ENCODE measurements around the gene MYH6.

MYH6 gene

GRCh38 chr14:23377573-23378563, 30.2 kb downstream of the MYH6 start:
- DNase-seq (ENCODE audit: low read depth in 2 of 2) = no peak

DNA sequence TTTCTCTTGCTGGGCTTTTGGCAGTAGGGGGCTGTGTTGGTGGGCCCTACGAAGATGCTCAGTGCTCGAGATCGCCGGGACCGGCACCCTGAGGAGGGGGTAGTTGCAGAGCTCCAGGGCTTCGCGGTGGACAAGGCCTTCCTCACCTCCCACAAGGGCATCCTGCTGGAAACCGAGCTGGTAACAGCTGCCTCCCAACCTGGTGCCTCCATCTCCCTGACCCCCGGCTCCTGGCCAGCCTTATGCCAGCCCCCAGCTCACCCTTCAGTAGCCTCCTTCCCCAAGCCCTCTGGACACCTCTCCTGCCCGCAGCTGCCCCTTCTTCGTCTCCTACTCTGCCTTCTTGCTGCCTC, 30.9 kb downstream of the MYH6 start:
- DNase-seq (ENCODE audit: low read depth in 2 of 2) = no peak

DNA sequence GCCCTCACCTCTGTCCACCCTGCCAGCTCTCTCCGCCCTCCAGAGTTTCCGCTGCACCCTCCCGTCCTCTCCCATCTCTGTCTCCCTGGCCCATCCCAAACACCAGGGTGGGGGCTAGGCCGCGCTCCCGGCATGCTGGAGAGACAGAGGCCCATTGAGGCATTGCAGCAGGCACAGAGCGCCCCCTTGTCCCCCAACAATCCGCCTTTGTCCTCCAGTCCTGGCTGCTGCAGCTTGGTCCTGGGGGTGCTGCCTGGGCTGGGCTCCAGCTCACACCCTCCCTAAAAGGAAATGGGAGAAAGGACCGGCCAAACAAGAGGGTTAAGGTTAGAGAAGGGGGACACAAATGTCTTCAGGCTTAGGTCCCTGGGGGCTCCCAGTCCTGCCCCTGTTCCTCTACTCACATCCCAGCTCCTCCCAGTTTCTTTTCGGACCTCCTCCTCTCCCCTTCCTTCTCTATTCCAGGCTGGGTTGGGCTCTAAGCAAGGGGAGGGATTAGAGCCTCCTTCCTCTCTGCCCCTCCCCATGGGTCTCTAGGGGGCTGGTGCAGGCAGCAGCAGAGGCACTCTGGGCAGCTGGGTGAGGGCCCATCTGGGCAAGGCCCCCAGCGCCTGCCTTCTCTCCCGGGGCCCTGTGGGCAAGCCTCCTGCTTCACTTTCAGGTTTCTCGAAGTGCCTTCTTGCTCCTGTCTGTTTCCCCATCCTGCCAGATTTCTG, 31.4 kb downstream of the MYH6 start, which contains the start of gene CMTM5:
CMTM5 (plus strand) TSS at position 565 of the 716 bp plus-strand sequence. CDS start 206 bp downstream, outside the sequence.
- DNase-seq (ENCODE audit: low read depth in 2 of 2) = no peak

DNA sequence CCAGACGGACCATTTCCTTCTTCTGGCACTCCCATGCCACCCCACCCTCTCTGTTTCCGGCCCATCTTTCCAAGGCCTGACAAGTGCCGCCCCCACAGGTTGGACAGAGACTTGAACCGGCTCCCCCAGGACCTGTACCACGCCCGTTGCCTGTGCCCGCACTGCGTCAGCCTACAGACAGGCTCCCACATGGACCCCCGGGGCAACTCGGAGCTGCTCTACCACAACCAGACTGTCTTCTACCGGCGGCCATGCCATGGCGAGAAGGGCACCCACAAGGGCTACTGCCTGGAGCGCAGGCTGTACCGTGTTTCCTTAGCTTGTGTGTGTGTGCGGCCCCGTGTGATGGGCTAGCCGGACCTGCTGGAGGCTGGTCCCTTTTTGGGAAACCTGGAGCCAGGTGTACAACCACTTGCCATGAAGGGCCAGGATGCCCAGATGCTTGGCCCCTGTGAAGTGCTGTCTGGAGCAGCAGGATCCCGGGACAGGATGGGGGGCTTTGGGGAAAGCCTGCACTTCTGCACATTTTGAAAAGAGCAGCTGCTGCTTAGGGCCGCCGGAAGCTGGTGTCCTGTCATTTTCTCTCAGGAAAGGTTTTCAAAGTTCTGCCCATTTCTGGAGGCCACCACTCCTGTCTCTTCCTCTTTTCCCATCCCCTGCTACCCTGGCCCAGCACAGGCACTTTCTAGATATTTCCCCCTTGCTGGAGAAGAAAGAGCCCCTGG, 32.4 kb downstream of the MYH6 start:
- DNase-seq (ENCODE audit: low read depth in 2 of 2) = no peak

GRCh38 chr14:23373041-23373440, 35.0 kb downstream of the MYH6 start:
- DNase-seq (ENCODE audit: low read depth in 2 of 2) = no peak

DNA sequence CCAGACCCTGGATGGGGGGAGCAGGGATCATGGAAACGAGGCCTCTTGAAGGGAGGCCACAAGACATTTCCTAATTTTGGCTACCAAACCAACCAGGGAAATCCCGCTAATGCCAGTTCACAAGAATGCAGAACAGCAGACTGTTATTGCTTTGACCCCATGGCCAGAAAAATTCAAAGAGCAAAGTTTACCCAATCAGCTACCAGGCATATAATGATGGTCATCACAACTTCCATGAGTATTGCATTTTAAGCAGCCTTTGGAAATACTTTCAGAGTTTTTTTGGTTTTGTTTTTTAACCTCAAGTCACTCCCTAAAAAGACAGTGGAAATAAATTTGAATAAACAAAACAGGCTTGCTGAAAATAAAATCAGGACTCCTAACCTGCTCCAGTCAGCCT, 35.6 kb downstream of the MYH6 start, which contains the start of gene IL25:
IL25 (plus strand) TSS at position 301 of the 400 bp plus-strand sequence.
- no peak for DNase-seq (ENCODE audit: low read depth in 2 of 2)

DNA sequence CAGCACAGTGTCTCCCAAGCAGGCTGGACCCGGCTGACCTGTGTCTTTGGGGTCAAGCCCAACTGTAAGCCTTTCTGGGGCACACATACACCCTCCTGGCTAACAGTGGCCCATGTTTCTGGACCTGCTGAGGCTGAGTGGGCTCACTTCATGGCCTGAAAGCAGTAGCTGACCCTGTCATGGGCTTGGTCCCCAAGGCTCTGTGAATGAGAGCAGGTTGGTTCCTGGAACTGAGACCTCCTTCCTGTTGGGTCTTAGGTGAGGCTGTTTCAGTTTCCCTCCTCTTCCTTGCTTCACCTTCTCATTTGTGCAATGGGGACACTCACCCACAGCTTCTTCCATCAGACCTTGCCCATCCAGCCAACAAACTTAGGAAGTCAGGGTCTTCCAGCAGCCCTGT, 36.2 kb downstream of the MYH6 start:
- DNase-seq (ENCODE audit: low read depth in 2 of 2) = no peak

GRCh38 chr14:23370221-23370620, 37.9 kb downstream of the MYH6 start:
- DNase-seq (ENCODE audit: low read depth in 2 of 2) = no peak

DNA sequence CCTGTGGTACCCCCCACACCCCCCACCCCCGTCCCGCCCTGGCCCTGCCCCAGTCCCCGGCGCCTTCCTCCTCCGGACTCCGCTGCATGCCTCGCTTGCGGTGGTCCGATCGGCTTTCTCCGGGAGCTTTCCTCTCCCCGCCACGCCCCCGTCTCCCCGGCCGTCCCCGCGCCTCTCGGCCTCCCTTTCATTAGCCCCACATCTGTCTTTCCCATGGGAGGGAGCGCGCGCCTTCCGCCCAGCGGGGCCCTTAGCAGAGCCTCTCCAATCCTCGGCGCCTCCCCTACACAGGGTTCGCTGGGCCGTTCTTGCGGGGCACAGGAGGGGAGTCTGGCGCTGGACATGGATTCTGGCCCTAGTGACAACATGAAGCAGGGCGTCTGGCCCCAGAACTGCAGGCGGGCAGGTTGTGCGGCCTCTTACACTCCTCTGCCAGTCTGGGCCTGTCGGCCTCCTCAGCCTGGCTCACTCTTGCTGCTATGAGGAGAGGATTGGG, 41.6 kb downstream of the MYH6 start:
- DNase-seq (ENCODE audit: low read depth in 2 of 2) = no peak

DNA sequence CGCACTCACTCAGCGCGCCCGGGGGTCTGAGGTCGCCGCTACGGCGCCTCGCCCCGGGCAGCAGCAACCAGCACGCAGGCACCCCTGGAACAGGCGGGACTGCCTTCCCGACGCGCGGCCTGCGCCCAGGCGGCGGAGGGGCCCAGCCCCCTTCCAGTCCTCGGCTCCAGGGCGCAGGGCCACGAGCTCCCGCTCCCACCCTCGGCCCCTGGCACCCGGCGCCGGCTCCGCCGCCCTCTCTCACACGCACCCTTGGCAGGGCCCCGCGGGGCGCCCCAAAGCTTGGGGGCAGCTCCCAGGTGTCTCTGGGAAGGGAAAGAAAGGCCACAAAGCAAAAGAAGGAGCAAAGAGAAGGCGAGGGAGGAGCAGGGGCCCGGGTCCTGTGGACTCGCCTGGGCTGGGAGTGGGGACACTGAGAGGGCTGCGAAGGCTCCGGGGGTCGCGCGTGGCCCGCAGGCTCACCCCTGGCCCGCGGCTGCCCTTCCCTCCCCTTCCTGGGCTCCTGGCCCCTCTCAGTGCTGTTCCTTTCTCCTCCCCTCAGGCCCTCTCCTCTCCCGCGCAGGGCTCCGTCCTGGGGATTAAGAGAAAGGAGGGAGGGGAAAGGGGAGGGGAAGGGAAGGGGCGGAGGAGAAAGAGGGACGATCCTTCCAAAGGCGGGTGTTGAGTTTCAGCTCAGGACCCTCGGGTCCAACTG, 42.2 kb downstream of the MYH6 start:
- no peak for DNase-seq (ENCODE audit: low read depth in 2 of 2)

- no peak for DNase-seq (ENCODE audit: low read depth in 2 of 2)
These were observed 42.9 kb downstream of the MYH6 start, which contains the start of gene EFS for GRCh38 chr14:23365036-23365731. TSS of gene EFS (minus strand) at chr14:23365172. CDS start at chr14:23365025, 147 bp downstream.

- DNase-seq (ENCODE audit: low read depth in 2 of 2) = no peak
These were observed 43.7 kb downstream of the MYH6 start for GRCh38 chr14:23364164-23365035.

- no peak for DNase-seq (ENCODE audit: low read depth in 2 of 2)
These were observed 45.9 kb downstream of the MYH6 start for GRCh38 chr14:23362200-23362599.

DNA sequence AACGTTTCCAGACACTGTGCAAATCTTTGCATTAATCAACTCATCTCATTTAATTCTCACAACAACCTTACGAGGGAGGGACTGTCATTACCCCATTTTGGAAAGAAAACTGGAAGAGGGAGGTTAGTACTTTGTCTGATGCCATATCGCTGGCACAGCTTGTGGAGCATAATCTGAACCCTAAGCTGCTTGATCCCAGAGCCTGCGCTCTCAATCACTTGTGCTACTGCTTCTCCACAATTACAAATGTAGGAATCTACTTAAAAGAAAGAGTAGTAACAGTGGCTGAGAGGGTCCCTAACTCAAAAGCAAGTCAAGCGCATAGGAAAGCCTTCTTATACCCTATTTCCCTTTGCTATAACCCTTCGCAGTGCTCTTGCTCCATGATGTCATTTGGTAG, 46.3 kb downstream of the MYH6 start:
- no peak for DNase-seq (ENCODE audit: low read depth in 2 of 2)

- no peak for DNase-seq (ENCODE audit: low read depth in 2 of 2)
These were observed 46.8 kb downstream of the MYH6 start for GRCh38 chr14:23361320-23361719.

DNA sequence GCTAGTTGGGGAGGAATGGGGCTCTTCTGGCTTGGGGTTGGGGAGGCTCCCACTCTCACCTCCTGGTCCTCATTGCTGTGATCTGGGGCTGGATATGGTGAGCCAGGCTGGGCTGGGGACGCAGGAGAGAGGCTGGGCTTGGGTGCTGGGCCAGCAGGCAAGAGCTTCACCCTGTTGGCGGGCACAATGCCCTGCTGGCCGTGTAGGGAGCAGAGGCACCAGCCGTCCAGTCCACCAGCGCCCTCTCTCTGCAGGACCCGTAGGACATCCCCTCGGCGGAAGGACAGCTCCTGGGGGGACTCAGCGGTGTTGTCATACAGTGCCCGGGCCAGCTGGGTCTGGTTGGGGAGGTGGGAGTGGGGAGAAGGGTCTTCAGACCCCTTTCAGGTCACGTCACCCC, 47.6 kb downstream of the MYH6 start:
- DNase-seq (ENCODE audit: low read depth in 2 of 2) = no peak

DNA sequence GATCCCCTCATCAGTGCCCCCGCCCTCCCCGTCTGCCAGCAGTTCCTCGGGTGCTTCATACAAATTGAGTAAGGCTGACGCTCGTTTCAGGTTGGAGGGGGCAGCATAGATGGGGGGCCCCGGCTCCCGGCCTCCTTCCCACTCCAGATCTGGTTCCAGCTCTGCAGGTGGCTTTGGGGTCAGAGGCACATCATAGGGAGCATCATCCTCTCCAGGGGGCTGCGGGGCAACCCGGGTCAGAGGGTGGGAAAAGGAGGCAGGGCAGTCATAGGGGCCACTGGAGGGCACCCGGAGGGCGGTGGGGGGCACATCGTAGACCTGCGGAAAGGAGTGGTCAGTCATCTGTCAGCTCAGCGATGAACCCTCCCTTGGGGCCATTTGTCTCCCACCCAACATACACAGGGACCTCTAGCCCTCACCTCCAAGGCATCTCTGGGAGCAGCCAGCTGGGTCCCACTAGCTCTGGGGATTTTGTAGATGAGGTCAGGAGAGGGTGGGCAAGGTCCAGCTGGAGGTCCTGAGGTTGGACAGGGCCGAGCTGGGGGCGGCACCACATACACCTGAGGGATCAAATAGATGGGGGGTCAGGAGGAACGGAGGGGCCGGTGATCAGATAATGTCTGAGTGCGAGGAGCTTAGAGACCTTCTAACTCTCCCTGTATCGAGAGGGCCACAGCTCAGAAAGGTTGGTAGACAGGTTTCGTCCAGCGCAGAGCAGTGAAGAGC, 48.2 kb downstream of the MYH6 start:
- DNase-seq (ENCODE audit: low read depth in 2 of 2) = no peak

- no peak for DNase-seq (ENCODE audit: low read depth in 2 of 2)
These were observed 48.9 kb downstream of the MYH6 start for GRCh38 chr14:23359167-23359626.

Measured in stimulated activated CD4-positive, alpha-beta T cell treated with anti-CD3 and anti-CD28 coated beads, Interleukin-4, amount 100 ng/mL, for 48 hours (primary cell).